Calu3 (cell line): Measurements from ENCODE around the gene ABCF2. TPM values are rescaled to one million over a fixed set of nuclear protein-coding genes. Genes with fewer than 3 reads are reported as not detected.

Source experiments
- BruUV-seq: library from RNA; stranded (reverse); fragments of 400-500 nt; replicated peaks from 2 replicates; lab custom pipeline; 2021; lab: Mats Ljungman, UMichigan
- CTCF ChIA-PET: fragments of 300-600 bp; sonication (Branson Sonifier 250); formaldehyde crosslinking; loops from one replicate; lab custom pipeline; 2022; ENCODE audit warnings: antibody characterized with exemption; lab: Charles Lee
- DNase-seq: peaks from one replicate; pipeline ENCODE4 v3.0.0; 2022
- H3K27ac Mint-ChIP-seq: one replicate; pipeline ENCODE4 v1.8.0; 2022; ENCODE audit warnings: mixed read lengths; ENCODE audit not compliant: unreplicated experiment
- H3K27me3 Mint-ChIP-seq: one replicate; pipeline ENCODE4 v1.8.0; 2022; ENCODE audit warnings: mixed read lengths; ENCODE audit not compliant: unreplicated experiment
- H3K36me3 Mint-ChIP-seq: one replicate; pipeline ENCODE4 v1.8.0; 2022; ENCODE audit warnings: mild to moderate bottlenecking, moderate library complexity, mixed read lengths; ENCODE audit not compliant: insufficient read depth, unreplicated experiment
- H3K4me1 Mint-ChIP-seq: one replicate; pipeline ENCODE4 v1.8.0; 2022; ENCODE audit warnings: mild to moderate bottlenecking, low read depth, mixed read lengths; ENCODE audit not compliant: unreplicated experiment
- H3K4me3 Mint-ChIP-seq: one replicate; pipeline ENCODE4 v1.8.0; 2022; ENCODE audit warnings: mild to moderate bottlenecking, low read depth, moderate library complexity, mixed read lengths; ENCODE audit not compliant: unreplicated experiment
- H3K9me3 Mint-ChIP-seq: one replicate; pipeline ENCODE4 v1.8.0; 2022; ENCODE audit warnings: low read depth, mixed read lengths; ENCODE audit not compliant: unreplicated experiment
- CTCF ChIP-seq: fragments of 200-600 bp; IDR thresholded peaks from one replicate; pipeline ENCODE4 v1.8.0; 2022; ENCODE audit warnings: antibody characterized with exemption; ENCODE audit not compliant: unreplicated experiment
- intact Hi-C: fragments of 100-400 bp; cut with micrococcal nuclease; formaldehyde crosslinking; loops from one replicate; pipeline ENCODE4 v1.10.0; 2022; ENCODE audit not compliant: unreplicated experiment
- total RNA-seq: library from RNA; stranded (reverse); gene quantifications from 2 replicates; pipeline ENCODE4 v1.2.3, GENCODE V29; 2022

ABCF2 gene
- total RNA-seq, 1 experiment from 2014 or later = 49.7 TPM

- Mint-ChIP-seq H3K4me1 (no peaks in the 10 kb centered on the region), H3K4me3 (no peak overlapping the region), H3K9me3 (no peaks in the 10 kb centered on the region), H3K36me3 (no peaks in the 10 kb centered on the region), H3K27ac (no peak overlapping the region), H3K27me3 (peaks cover 99% of the 10 kb centered on the region)
- intact Hi-C loops = no loop called here
- no peak for TF ChIP-seq CTCF
- BruUV-seq = no TSS peak
- CTCF ChIA-PET = no interaction called here
- no peak for DNase-seq
These were observed 51.2 kb downstream of the ABCF2 start for GRCh38 chr7:151175793-151176311.

GRCh38 chr7:151175047-151175792, 51.8 kb downstream of the ABCF2 start:
- Mint-ChIP-seq H3K4me3 (no peak overlapping the region), H3K27ac (no peak overlapping the region), H3K27me3 (peaks cover 99% of the 10 kb centered on the region), H3K9me3 (no peaks in the 10 kb centered on the region), H3K4me1 (no peaks in the 10 kb centered on the region), H3K36me3 (no peaks in the 10 kb centered on the region)
- CTCF ChIA-PET = no interaction called here
- TF ChIP-seq CTCF = no peak
- no TSS peak for BruUV-seq
- no peak for DNase-seq
- intact Hi-C loops = no loop called here

DNA sequence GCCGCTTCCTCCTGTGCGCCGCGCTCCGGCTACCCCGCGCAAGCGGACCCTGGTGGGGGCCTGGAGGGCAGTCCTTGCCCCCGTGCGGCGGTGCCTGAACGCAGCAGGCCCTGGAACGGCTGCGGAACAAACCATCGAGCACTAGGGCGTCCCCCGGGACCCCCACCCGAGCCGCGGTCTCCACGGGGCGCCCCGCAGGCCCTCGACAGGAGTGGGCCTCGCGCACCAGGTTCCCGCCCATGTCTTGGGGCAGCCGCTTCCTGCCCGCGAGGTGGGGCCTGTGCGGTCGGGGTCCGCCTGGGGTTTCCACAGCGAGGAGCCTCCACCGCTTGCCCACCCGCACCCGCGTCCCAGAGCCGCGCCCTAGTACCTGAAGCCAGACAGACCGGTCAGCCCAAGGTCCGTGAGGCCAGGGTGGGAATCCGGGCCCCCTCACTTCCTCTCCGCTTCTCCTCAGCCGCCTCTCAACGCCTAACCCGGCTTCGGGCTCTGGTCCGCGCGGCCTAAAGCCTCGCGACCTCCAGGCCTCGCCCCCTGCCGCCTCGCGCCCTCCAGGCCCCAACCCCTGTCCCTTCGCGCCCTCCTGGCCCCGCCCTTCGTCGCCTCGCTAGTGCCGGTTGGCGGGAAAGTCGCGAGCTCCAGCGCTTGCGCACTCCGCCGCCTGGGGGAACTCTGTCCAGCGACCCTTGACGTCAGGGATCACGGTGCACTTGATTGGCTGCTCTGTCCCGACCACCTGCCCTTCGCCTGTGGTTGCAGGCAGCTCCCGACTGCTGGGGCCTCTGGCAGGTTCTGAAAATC, 52.6 kb downstream of the ABCF2 start:
- intact Hi-C loops = no loop called here
- no peak for DNase-seq
- H3K36me3 Mint-ChIP-seq = no peaks in the 10 kb centered on the region
- H3K4me1 Mint-ChIP-seq = no peaks in the 10 kb centered on the region
- no TSS peak for BruUV-seq
- no peak overlapping the region for H3K27ac Mint-ChIP-seq
- no peak for TF ChIP-seq CTCF
- no peaks in the 10 kb centered on the region for H3K9me3 Mint-ChIP-seq
- H3K4me3 Mint-ChIP-seq = no peak overlapping the region
- H3K27me3 Mint-ChIP-seq = peaks cover 99% of the 10 kb centered on the region
- CTCF ChIA-PET = no interaction called here

GRCh38 chr7:151173386-151174245, 53.4 kb downstream of the ABCF2 start:
- Mint-ChIP-seq H3K36me3 (no peaks in the 10 kb centered on the region), H3K27ac (no peak overlapping the region), H3K4me1 (peaks cover 4% of the 10 kb centered on the region), H3K4me3 (no peak overlapping the region), H3K27me3 (peaks cover 99% of the 10 kb centered on the region), H3K9me3 (no peaks in the 10 kb centered on the region)
- BruUV-seq = no TSS peak
- TF ChIP-seq CTCF = no peak
- intact Hi-C loops = loop anchor here (2.0 kb wide), 1 partner anchor 395 kb away; no protein-coding TSS in a partner anchor
- CTCF ChIA-PET = no interaction called here
- DNase-seq = no peak
